MCF 10A (cell line): ENCODE measurements around the gene QKI. TPM values are rescaled to one million over a fixed set of nuclear protein-coding genes. Genes with fewer than 3 reads are reported as not detected.
A peak's percentile ranks its signal among the peaks of the same experiment; 100 is the strongest.
"Not testable (repeated sequence)": the region's sequence is repeated elsewhere in the genome, so short reads cannot be mapped to it uniquely, and the experiment has no call there.

Experiments
- BruUV-seq: library from RNA; stranded (reverse); fragments of 400-500 nt; replicated peaks from 2 replicates; lab custom pipeline; 2021; lab: Mats Ljungman, UMichigan
- CTCF ChIA-PET: fragments of 300-600 bp; sonication (Branson Sonifier 250); formaldehyde crosslinking; extraction: SDS; loops from one replicate; lab custom pipeline; 2021; ENCODE audit warnings: antibody characterized with exemption, inconsistent platforms; lab: Yijun Ruan, JAX
- POLR2A ChIA-PET: fragments of 300-600, 350-650 bp; sonication (Branson Sonifier 250); formaldehyde crosslinking; extraction: SDS; loops from one replicate; lab custom pipeline; 2020; ENCODE audit warnings: antibody characterized with exemption, inconsistent platforms; lab: Yijun Ruan, JAX
- DNase-seq: peaks from one replicate; pipeline ENCODE4 v3.0.0-alpha.2; 2018; ENCODE audit not compliant: unreplicated experiment
- H3K27ac Mint-ChIP-seq: one replicate; pipeline ENCODE4 v1.8.0; 2022; ENCODE audit warnings: mild to moderate bottlenecking, low read depth, mixed read lengths; ENCODE audit not compliant: unreplicated experiment
- H3K27me3 Mint-ChIP-seq: one replicate; pipeline ENCODE4 v1.8.0; 2022; ENCODE audit warnings: mixed read lengths; ENCODE audit not compliant: insufficient read depth, unreplicated experiment
- H3K36me3 Mint-ChIP-seq: one replicate; pipeline ENCODE4 v1.8.0; 2022; ENCODE audit warnings: mild to moderate bottlenecking, moderate library complexity, mixed read lengths; ENCODE audit not compliant: insufficient read depth, unreplicated experiment
- H3K4me1 Mint-ChIP-seq: one replicate; pipeline ENCODE4 v1.8.0; 2022; ENCODE audit warnings: mixed read lengths; ENCODE audit not compliant: insufficient read depth, unreplicated experiment
- H3K4me3 Mint-ChIP-seq: one replicate; pipeline ENCODE4 v1.8.0; 2022; ENCODE audit warnings: mild to moderate bottlenecking, moderate library complexity, mixed read lengths; ENCODE audit not compliant: unreplicated experiment
- H3K9me3 Mint-ChIP-seq: one replicate; pipeline ENCODE4 v1.8.0; 2022; ENCODE audit warnings: mixed read lengths; ENCODE audit not compliant: unreplicated experiment
- intact Hi-C: fragments of 100-400 bp; cut with micrococcal nuclease; formaldehyde crosslinking; loops from 2 replicates; pipeline ENCODE4 v1.14.1; 2022
- total RNA-seq: library from RNA; stranded (reverse); gene quantifications from 2 replicates; pipeline ENCODE4 v1.2.3, GENCODE V29; 2022
- TF ChIP-seq, protein P1 (sequence below): fragments of 200-600 bp; IDR thresholded peaks from one replicate; pipeline ENCODE4 v1.8.0; 2022; ENCODE audit warnings: antibody characterized with exemption, mild to moderate bottlenecking; ENCODE audit not compliant: unreplicated experiment

The QKI gene
- total RNA-seq, 1 experiment from 2014 or later, result 272 TPM

DNA sequence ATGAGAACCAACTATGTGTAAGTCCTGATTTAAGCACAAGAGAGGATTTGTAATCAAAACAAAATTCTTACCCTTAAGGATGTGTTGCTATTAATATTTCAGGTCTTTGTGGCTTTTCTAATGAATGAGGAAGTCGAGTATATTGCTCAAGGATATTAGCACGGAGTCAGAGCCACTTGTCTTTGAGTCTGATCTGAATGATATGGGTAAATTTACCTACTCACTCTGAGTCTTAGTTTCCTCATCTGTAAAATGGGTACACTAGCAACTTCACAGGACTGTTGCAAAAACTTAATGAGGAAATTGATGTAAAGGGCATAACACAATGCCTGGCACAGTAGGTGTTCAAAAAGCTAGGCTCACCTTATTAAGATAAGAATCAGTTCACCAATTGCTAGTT, 30.0 kb upstream of the QKI start:
- no peak for DNase-seq
- Mint-ChIP-seq H3K4me3 (no peak overlapping the region), H3K36me3 (no peaks in the 10 kb centered on the region), H3K9me3 (no peaks in the 10 kb centered on the region), H3K27me3 (no peaks in the 10 kb centered on the region), H3K27ac (no peak overlapping the region), H3K4me1 (peaks cover 6% of the 10 kb centered on the region)
- BruUV-seq, result no TSS peak
- ChIA-PET POLR2A (interaction anchor here (1.2 kb wide), 1 partner anchor 28 kb away, joined by 3 read pairs; no protein-coding TSS in a partner anchor), CTCF (interaction anchor here (1.0 kb wide), 1 partner anchor 12 kb away, joined by 3 read pairs; no protein-coding TSS in a partner anchor)
- intact Hi-C loops, result no loop called here
- TF ChIP-seq, protein P1, sequence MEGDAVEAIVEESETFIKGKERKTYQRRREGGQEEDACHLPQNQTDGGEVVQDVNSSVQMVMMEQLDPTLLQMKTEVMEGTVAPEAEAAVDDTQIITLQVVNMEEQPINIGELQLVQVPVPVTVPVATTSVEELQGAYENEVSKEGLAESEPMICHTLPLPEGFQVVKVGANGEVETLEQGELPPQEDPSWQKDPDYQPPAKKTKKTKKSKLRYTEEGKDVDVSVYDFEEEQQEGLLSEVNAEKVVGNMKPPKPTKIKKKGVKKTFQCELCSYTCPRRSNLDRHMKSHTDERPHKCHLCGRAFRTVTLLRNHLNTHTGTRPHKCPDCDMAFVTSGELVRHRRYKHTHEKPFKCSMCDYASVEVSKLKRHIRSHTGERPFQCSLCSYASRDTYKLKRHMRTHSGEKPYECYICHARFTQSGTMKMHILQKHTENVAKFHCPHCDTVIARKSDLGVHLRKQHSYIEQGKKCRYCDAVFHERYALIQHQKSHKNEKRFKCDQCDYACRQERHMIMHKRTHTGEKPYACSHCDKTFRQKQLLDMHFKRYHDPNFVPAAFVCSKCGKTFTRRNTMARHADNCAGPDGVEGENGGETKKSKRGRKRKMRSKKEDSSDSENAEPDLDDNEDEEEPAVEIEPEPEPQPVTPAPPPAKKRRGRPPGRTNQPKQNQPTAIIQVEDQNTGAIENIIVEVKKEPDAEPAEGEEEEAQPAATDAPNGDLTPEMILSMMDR, result no peak

DNA sequence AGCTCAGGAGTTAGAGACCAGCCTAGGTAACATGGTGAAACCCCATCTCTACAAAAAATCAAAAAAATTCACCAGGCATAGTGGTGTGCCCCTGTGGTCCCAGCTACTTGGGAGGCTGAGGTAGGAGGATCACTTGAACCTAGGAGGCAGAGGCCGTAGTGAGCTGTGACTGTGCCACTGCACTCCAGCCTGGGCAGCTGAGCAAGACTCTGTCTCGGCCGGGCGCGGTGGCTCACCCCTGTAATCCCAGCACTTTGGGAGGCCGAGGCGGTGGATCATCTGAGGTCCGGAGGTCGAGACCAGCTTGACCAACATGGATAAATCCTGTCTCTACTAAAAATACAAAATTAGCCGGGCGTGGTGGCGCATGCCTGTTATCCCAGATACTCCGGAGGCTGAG, 29.0 kb upstream of the QKI start:
- BruUV-seq, H3K4me1 Mint-ChIP-seq, DNase-seq, H3K27me3 Mint-ChIP-seq, H3K9me3 Mint-ChIP-seq, H3K4me3 Mint-ChIP-seq, H3K36me3 Mint-ChIP-seq, H3K27ac Mint-ChIP-seq, intact Hi-C loops: not testable (repeated sequence)
- POLR2A ChIA-PET, result interaction anchor here (1.2 kb wide), 1 partner anchor 27 kb away, joined by 3 read pairs; no protein-coding TSS in a partner anchor
- CTCF ChIA-PET, result interaction anchor here (0.6 to 1.0 kb wide), 3 partner anchors 8 to 190 kb away, joined by 3 to 4 read pairs (median 3); no protein-coding TSS in a partner anchor

DNA sequence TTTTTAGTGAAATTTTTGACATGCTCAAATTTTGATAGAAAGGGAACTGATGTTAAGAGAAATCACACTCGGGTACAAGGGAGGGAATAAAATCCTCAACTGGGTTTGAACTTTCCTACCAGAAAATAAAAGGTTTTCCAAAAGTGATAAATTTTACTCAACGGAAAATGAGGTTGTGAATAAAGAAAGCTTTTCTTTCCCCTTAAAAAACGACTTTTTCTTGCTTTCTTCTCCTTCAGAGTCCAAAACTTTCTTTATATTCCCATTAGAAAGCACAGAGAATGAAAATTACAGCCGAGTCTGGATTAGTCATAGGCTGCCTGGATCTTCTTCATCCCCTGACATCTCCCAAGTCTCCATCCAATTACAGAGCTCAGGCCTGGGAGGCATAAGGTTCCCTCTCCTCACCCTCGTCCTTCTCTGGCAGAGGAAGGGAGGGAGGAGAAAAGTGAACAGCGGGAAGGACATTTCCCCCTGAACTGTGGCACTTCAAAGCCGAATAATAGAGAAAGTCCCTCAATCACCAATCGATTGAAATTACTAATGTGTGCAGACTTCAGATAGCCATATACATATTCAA, 28.1 kb upstream of the QKI start:
- no peak for DNase-seq
- Mint-ChIP-seq H3K4me1 (peaks cover 6% of the 10 kb centered on the region), H3K27ac (peak overlapping the region; percentile 85), H3K9me3 (no peaks in the 10 kb centered on the region), H3K4me3 (no peak overlapping the region), H3K27me3 (no peaks in the 10 kb centered on the region), H3K36me3 (no peaks in the 10 kb centered on the region)
- no TSS peak for BruUV-seq
- ChIA-PET POLR2A (no interaction called here), CTCF (no interaction called here)
- intact Hi-C loops, result no loop called here
- TF ChIP-seq, protein P1, result no peak

DNA sequence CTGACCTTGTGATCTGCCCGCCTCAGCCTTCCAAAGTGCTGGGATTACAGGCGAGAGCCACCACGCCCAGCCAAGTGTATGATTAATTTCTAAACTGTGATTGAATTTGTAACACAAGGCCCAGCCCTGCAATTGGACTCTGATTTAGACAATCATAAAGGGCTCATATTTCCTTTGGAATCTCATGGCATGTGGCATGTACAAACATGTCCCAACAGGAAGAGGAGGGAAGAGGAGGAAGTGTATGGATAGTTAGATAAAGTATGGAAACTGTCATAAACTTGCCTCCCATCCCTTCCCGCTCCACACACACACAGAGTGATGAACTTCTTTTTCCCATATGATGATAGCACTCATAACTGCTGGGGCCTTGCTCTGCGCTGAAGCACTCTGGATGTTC, 27.2 kb upstream of the QKI start:
- peaks cover 15% of the 10 kb centered on the region for H3K4me1 Mint-ChIP-seq
- H3K9me3 Mint-ChIP-seq, result no peaks in the 10 kb centered on the region
- TF ChIP-seq, protein P1, result no peak
- ChIA-PET CTCF (no interaction called here), POLR2A (interaction anchor here (1.1 kb wide), 1 partner anchor 29 kb away, joined by 3 read pairs; no protein-coding TSS in a partner anchor)
- no peaks in the 10 kb centered on the region for H3K36me3 Mint-ChIP-seq
- H3K27ac Mint-ChIP-seq, result peak overlapping the region; percentile 85
- no TSS peak for BruUV-seq
- peak; percentile 67 for DNase-seq
- no peak overlapping the region for H3K4me3 Mint-ChIP-seq
- H3K27me3 Mint-ChIP-seq, result no peaks in the 10 kb centered on the region
- intact Hi-C loops, result no loop called here
